AG04450 (cell line): ENCODE data around the gene WASHC2C. TPM values are rescaled to one million over a fixed set of nuclear protein-coding genes. Genes with fewer than 3 reads are reported as not detected.
"Not testable (repeated sequence)": the region's sequence is repeated elsewhere in the genome, so short reads cannot be mapped to it uniquely, and the experiment has no call there.

Experiments
- CTCF ChIA-PET: fragments of 300-600, 350-600 bp; formaldehyde crosslinking; extraction: SDS; loops from one replicate; lab custom pipeline; 2022; ENCODE audit warnings: antibody characterized with exemption, inconsistent platforms; lab: Charles Lee
- POLR2A ChIA-PET: fragments of 350-600 bp; formaldehyde crosslinking; extraction: SDS; loops from one replicate; lab custom pipeline; 2021; ENCODE audit warnings: antibody characterized with exemption, inconsistent platforms; lab: Yijun Ruan, JAX
- DNase-seq: peaks from one replicate; pipeline ENCODE4 v3.0.0-alpha.2; 2011; ENCODE audit warnings: low read depth, low spot score
- H3K27ac ChIP-seq: one replicate; pipeline ENCODE4 v1.5.1; 2012; ENCODE audit warnings: low read depth, low read length, control low read depth
- H3K27me3 ChIP-seq: one replicate; pipeline ENCODE4 v1.6.0; 2012; ENCODE audit warnings: low read length; ENCODE audit not compliant: control insufficient read depth, insufficient read depth
- H3K4me3 ChIP-seq: 2 replicates; pipeline ENCODE4 v1.5.1; 2011; ENCODE audit warnings: mild to moderate bottlenecking, low read depth, low read length, control low read depth
- H3K9me3 ChIP-seq: 2 replicates; pipeline ENCODE4 v1.5.1; 2012; ENCODE audit warnings: low read length; ENCODE audit not compliant: control insufficient read depth, insufficient read depth
- polyA plus RNA-seq: library from polyadenylated mRNA; depleted of rRNA; stranded (reverse); fragments of >200 nt; gene quantifications from 2 replicates; pipeline ENCODE4 v1.2.3, GENCODE V29; 2011

The WASHC2C gene
- polyA plus RNA-seq, 1 experiment = 62.3 TPM

- H3K27me3 ChIP-seq, CTCF ChIA-PET, H3K4me3 ChIP-seq, POLR2A ChIA-PET, H3K27ac ChIP-seq, H3K9me3 ChIP-seq, DNase-seq: not testable (repeated sequence)
Measured at GRCh38 chr10:45734867-45735266, 7.8 kb downstream of the WASHC2C start.

- H3K27ac ChIP-seq, DNase-seq, H3K4me3 ChIP-seq, H3K9me3 ChIP-seq, H3K27me3 ChIP-seq, CTCF ChIA-PET, POLR2A ChIA-PET: not testable (repeated sequence)
Measured at GRCh38 chr10:45741559-45741958, 14.5 kb downstream of the WASHC2C start.

- H3K27ac ChIP-seq, CTCF ChIA-PET, POLR2A ChIA-PET: not testable (repeated sequence)
Measured at GRCh38 chr10:45742014-45742413, 14.9 kb downstream of the WASHC2C start.

DNA sequence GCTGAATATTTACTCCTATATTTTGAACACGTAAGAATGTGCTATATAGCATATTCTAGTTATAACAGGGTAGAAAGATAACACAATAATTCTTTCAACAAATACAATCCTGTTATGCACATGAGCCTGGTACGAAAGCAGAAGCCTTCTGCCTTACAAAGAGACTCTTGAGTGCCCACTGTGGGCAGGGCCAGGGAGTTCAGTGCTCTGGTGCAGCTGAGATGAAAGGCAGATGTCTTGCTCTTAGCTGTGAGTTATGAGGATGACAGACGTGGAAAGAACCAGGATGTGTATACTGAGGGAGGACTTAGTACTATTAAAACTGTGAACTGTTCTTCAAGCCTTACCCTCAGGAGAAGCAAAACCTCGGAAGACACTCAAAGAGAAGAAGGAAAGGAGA, 24.1 kb downstream of the WASHC2C start:
- H3K4me3 ChIP-seq, DNase-seq, H3K27ac ChIP-seq, H3K27me3 ChIP-seq, POLR2A ChIA-PET, CTCF ChIA-PET, H3K9me3 ChIP-seq: not testable (repeated sequence)

More at GRCh38 chr10:45742014-45742413, 14.9 kb downstream of the WASHC2C start:
- not testable (repeated sequence) for H3K27me3 ChIP-seq, H3K9me3 ChIP-seq, DNase-seq, H3K4me3 ChIP-seq

GRCh38 chr10:45752210-45752609, 25.1 kb downstream of the WASHC2C start:
- H3K4me3 ChIP-seq, DNase-seq, H3K9me3 ChIP-seq, H3K27me3 ChIP-seq, POLR2A ChIA-PET, H3K27ac ChIP-seq, CTCF ChIA-PET: not testable (repeated sequence)

GRCh38 chr10:45753979-45754495, 27.0 kb downstream of the WASHC2C start:
- CTCF ChIA-PET, DNase-seq, H3K27me3 ChIP-seq, POLR2A ChIA-PET, H3K9me3 ChIP-seq, H3K27ac ChIP-seq, H3K4me3 ChIP-seq: not testable (repeated sequence)

- POLR2A ChIA-PET = not testable (repeated sequence)
Measured at GRCh38 chr10:45755083-45755482, 28.0 kb downstream of the WASHC2C start.

DNA sequence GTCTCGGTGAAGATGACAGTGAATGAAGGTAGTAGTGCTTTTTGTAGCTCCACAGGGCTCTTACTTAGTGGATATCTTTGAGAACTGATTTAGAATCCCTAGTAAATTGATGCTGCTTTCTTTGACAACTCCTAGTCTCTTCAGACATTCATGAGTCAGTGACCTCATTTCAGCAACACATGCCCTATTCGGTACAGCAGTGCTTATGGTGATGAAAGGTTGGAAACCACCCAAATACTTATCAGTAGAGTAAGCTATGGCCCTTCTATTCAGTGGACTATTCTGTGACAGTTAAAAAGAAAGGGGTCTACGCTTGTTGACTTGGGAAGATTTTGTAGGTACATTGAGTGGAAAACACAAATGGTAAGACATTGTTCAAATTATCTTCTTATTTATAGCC, 29.0 kb downstream of the WASHC2C start:
- H3K4me3 ChIP-seq, DNase-seq, H3K9me3 ChIP-seq, H3K27me3 ChIP-seq, CTCF ChIA-PET, H3K27ac ChIP-seq, POLR2A ChIA-PET: not testable (repeated sequence)

More at GRCh38 chr10:45755083-45755482, 28.0 kb downstream of the WASHC2C start:
- DNase-seq, CTCF ChIA-PET, H3K27ac ChIP-seq, H3K27me3 ChIP-seq, H3K9me3 ChIP-seq, H3K4me3 ChIP-seq: not testable (repeated sequence)

DNA sequence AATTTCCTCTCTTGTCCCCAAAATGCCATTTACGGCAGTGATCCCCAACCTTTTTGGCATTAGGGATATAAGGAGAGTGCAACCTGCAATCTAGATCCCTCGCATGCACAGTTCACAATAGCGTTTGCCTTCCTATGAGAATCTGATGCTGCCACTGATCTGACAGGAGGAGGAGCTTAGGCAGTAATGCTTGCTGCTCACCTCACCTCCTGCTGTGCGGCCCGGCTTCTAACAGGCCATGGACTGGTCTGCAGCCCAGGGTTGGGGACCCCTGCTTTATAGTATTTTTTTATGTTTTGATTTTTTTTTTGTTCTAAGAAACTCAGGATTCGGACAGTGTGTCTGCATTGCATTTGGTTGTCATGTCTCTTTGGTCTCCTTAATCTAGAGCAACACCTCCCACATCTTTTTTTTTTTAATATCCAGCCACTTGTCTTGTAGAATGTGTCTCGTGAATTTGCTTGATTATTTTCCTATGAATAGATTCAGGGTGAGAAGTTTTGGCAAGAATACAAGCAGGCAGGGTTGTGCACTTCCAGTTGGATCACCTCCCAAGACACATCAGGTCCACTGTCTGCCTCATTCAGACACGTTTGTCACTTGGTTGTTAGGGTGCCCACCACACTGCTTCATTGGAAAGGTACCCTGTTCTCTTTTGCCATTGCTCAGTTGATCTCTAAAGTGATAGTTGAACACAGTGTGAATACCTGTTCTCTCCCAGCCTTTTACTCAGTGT, 30.8 kb downstream of the WASHC2C start:
- H3K27me3 ChIP-seq, DNase-seq, CTCF ChIA-PET, H3K9me3 ChIP-seq, H3K4me3 ChIP-seq, POLR2A ChIA-PET, H3K27ac ChIP-seq: not testable (repeated sequence)

GRCh38 chr10:45761622-45762021, 34.6 kb downstream of the WASHC2C start:
- CTCF ChIA-PET, POLR2A ChIA-PET, DNase-seq, H3K4me3 ChIP-seq, H3K9me3 ChIP-seq, H3K27me3 ChIP-seq, H3K27ac ChIP-seq: not testable (repeated sequence)

DNA sequence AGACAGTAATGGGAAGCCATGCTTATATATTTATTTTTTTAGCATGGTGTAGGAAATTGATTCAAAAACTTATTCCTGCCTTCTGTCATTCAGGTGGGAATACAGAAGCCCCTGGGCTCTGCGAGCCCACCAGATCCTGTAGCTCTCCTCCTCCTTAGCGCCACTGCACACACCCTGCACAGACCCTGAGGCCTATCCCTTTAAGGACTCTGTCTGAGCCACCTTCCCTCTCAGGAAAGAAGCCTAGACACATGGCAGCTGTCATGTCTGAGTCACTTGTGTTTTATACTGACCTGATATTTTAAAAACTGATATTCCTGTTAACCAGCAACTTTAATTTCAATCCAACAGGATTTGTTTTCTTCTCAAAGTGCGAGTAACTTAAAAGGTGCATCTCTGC, 36.0 kb downstream of the WASHC2C start:
- CTCF ChIA-PET, H3K4me3 ChIP-seq, H3K27me3 ChIP-seq, POLR2A ChIA-PET, DNase-seq, H3K9me3 ChIP-seq, H3K27ac ChIP-seq: not testable (repeated sequence)

DNA sequence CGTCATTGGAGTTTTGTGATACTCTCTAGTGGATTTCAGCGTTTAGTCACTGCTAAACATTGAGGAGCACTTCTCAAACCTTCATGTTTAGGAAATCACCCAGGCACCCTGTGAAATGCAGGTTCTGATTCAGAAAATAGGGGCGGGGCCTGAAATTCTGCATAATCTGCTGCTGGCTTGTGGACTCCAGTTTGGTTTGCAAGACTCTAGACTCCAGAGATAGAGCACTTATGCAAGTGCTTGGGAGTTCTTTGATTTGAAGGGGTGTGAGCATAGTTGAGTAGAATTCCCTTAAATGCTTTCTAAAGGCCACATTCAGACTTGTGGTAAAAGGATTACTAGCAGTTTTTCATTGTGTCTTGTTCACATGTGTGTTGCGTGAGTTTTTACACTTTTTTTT, 41.3 kb downstream of the WASHC2C start:
- H3K9me3 ChIP-seq, CTCF ChIA-PET, POLR2A ChIA-PET: not testable (repeated sequence)

More for the DNA sequence above, 41.3 kb downstream of the WASHC2C start:
- not testable (repeated sequence) for H3K27me3 ChIP-seq, DNase-seq, H3K4me3 ChIP-seq, H3K27ac ChIP-seq
